Measurements from ENCODE around the gene CTIF.

GRCh38 chr18:48629730-48630324 is 91.0 kb downstream of the CTIF start:
- TF ChIP-seq CTCF (IDR thresholded peaks at IDR 0.05) (no peak), POLR2A (IDR thresholded peaks at IDR 0.05) (no peak)
